ENCODE measurements around the gene CAMK2D. TPM values are rescaled to one million over a fixed set of nuclear protein-coding genes. Genes with fewer than 3 reads are reported as not detected.

The CAMK2D gene
- total RNA-seq, 1 experiment from 2014 or later: 29.5 TPM

DNA sequence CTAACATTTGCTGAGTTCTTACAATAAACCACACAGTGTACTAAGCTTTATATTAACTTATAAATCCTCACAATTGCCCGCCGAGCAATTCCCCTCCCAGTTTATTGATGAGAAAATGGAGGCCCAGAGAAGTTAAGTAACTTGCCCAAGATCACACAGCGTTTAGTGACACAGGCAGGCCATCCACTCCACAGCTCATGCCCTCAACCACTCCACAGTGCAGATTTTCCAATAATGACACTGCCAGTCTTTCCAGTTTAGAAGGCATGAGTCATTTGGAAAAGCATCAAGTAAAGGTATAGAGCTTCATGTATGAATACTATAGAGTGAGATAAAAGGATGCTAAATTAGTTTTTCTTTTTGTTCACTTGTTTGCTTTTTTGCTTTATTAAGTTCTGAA is 208.5 kb downstream of the CAMK2D start:
- ATAC-seq (no peak), DNase-seq (ENCODE audit: low read depth, low spot score) (no peak)
- ChIA-PET POLR2A (no interaction called here), CTCF (no interaction called here)
- no peaks in the 10 kb centered on the region for H3K27me3 ChIP-seq (ENCODE audit: control insufficient read depth, insufficient read depth, low read length)
- in situ Hi-C loops (cut with HindIII; ENCODE audit: low pct_unique_long_range_greater_than_20kb, low sequenced_read_pairs): no loop called here
- no TSS peak for BruUV-seq (replicated peaks)
- H3K27ac ChIP-seq (ENCODE audit: low read length): no peak overlapping the region
- intact Hi-C loops (cut with micrococcal nuclease; ENCODE audit: unreplicated experiment): no loop called here
- TF ChIP-seq SIN3A (IDR thresholded peaks at IDR 0.05; ENCODE audit: borderline replicate concordance, insufficient read depth, low read depth, low read length): no peak
- TF ChIP-seq, protein P1, sequence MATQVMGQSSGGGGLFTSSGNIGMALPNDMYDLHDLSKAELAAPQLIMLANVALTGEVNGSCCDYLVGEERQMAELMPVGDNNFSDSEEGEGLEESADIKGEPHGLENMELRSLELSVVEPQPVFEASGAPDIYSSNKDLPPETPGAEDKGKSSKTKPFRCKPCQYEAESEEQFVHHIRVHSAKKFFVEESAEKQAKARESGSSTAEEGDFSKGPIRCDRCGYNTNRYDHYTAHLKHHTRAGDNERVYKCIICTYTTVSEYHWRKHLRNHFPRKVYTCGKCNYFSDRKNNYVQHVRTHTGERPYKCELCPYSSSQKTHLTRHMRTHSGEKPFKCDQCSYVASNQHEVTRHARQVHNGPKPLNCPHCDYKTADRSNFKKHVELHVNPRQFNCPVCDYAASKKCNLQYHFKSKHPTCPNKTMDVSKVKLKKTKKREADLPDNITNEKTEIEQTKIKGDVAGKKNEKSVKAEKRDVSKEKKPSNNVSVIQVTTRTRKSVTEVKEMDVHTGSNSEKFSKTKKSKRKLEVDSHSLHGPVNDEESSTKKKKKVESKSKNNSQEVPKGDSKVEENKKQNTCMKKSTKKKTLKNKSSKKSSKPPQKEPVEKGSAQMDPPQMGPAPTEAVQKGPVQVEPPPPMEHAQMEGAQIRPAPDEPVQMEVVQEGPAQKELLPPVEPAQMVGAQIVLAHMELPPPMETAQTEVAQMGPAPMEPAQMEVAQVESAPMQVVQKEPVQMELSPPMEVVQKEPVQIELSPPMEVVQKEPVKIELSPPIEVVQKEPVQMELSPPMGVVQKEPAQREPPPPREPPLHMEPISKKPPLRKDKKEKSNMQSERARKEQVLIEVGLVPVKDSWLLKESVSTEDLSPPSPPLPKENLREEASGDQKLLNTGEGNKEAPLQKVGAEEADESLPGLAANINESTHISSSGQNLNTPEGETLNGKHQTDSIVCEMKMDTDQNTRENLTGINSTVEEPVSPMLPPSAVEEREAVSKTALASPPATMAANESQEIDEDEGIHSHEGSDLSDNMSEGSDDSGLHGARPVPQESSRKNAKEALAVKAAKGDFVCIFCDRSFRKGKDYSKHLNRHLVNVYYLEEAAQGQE (IDR thresholded peaks at IDR 0.05; ENCODE audit: insufficient read depth in 1 of 2, low read depth in 2 of 2, low read length in 1 of 2): no peak
- TF ChIP-seq POLR2AphosphoS5 (IDR thresholded peaks at IDR 0.05; ENCODE audit: low read depth, low read length): no peak
- TF ChIP-seq, protein P2, sequence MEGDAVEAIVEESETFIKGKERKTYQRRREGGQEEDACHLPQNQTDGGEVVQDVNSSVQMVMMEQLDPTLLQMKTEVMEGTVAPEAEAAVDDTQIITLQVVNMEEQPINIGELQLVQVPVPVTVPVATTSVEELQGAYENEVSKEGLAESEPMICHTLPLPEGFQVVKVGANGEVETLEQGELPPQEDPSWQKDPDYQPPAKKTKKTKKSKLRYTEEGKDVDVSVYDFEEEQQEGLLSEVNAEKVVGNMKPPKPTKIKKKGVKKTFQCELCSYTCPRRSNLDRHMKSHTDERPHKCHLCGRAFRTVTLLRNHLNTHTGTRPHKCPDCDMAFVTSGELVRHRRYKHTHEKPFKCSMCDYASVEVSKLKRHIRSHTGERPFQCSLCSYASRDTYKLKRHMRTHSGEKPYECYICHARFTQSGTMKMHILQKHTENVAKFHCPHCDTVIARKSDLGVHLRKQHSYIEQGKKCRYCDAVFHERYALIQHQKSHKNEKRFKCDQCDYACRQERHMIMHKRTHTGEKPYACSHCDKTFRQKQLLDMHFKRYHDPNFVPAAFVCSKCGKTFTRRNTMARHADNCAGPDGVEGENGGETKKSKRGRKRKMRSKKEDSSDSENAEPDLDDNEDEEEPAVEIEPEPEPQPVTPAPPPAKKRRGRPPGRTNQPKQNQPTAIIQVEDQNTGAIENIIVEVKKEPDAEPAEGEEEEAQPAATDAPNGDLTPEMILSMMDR (IDR thresholded peaks at IDR 0.05): no peak
- no peak for TF ChIP-seq TCF7L2 (IDR thresholded peaks at IDR 0.05; ENCODE audit: low read depth, low read length)
- H3K4me3 ChIP-seq (ENCODE audit: low read depth in 2 of 2, low read length in 2 of 2): no peak overlapping the region
- no peaks in the 10 kb centered on the region for H3K9me3 ChIP-seq (ENCODE audit: control insufficient read depth, insufficient read depth, low read depth, low read length)
- H3K4me1 ChIP-seq (ENCODE audit: control insufficient read depth, insufficient read depth, low read length): peaks cover 3% of the 10 kb centered on the region
- no peaks in the 10 kb centered on the region for H3K36me3 ChIP-seq (ENCODE audit: control insufficient read depth, insufficient read depth, low read length)

GRCh38 chr4:113550510-113550909 is 211.0 kb downstream of the CAMK2D start:
- no peak for ATAC-seq

More at GRCh38 chr4:113550510-113550909, 211.0 kb downstream of the CAMK2D start:
- H3K27ac ChIP-seq (ENCODE audit: low read length): no peak overlapping the region
- H3K4me3 ChIP-seq (ENCODE audit: low read depth in 2 of 2, low read length in 2 of 2): no peak overlapping the region
- no peaks in the 10 kb centered on the region for H3K9me3 ChIP-seq (ENCODE audit: control insufficient read depth, insufficient read depth, low read depth, low read length)
- DNase-seq (ENCODE audit: low read depth, low spot score): no peak
- peaks cover 11% of the 10 kb centered on the region for H3K4me1 ChIP-seq (ENCODE audit: control insufficient read depth, insufficient read depth, low read length)
- intact Hi-C loops (cut with micrococcal nuclease; ENCODE audit: unreplicated experiment): no loop called here
- in situ Hi-C loops (cut with HindIII; ENCODE audit: low pct_unique_long_range_greater_than_20kb, low sequenced_read_pairs): no loop called here
- H3K36me3 ChIP-seq (ENCODE audit: control insufficient read depth, insufficient read depth, low read length): no peaks in the 10 kb centered on the region; the same call in 1 of the 2 replicates
- ChIA-PET POLR2A (no interaction called here), CTCF (no interaction called here)
- no peak for TF ChIP-seq TCF7L2 (IDR thresholded peaks at IDR 0.05; ENCODE audit: low read depth, low read length)
- TF ChIP-seq, protein P1 (IDR thresholded peaks at IDR 0.05; ENCODE audit: insufficient read depth in 1 of 2, low read depth in 2 of 2, low read length in 1 of 2): no peak
- TF ChIP-seq, protein P2 (IDR thresholded peaks at IDR 0.05): no peak
- TF ChIP-seq SIN3A (IDR thresholded peaks at IDR 0.05; ENCODE audit: borderline replicate concordance, insufficient read depth, low read depth, low read length): no peak
- TF ChIP-seq POLR2AphosphoS5 (IDR thresholded peaks at IDR 0.05; ENCODE audit: low read depth, low read length): no peak
- BruUV-seq (replicated peaks): no TSS peak
- H3K27me3 ChIP-seq (ENCODE audit: control insufficient read depth, insufficient read depth, low read length): no peaks in the 10 kb centered on the region
